Mesendoderm (in vitro differentiated cells): ENCODE data around the gene OLFM1.

Experiments
- DNase-seq: peaks from one replicate; pipeline ENCODE4 v3.0.0; 2013
- H2AK5ac ChIP-seq: 2 replicates; pipeline ENCODE4 v1.6.1; 2013; ENCODE audit warnings: low read length, inconsistent platforms
- H2BK120ac ChIP-seq: 2 replicates; pipeline ENCODE4 v1.6.1; 2013; ENCODE audit warnings: low read depth, mild to moderate bottlenecking, low read length, moderate library complexity, mixed read lengths
- H2BK15ac ChIP-seq: replicated peaks from 2 replicates; pipeline ENCODE4 v1.6.1; 2013; ENCODE audit warnings: low read depth, mild to moderate bottlenecking, moderate library complexity
- H2BK5ac ChIP-seq: 2 replicates; pipeline ENCODE4 v1.6.1; 2013; ENCODE audit warnings: low read length, inconsistent platforms
- H3K18ac ChIP-seq: 2 replicates; pipeline ENCODE4 v1.6.1; 2013; ENCODE audit warnings: mild to moderate bottlenecking, low read length, mixed read lengths
- H3K23ac ChIP-seq: one replicate; pipeline ENCODE4 v1.6.1; 2013; ENCODE audit warnings: low read length
- H3K27ac ChIP-seq: 2 replicates; pipeline ENCODE4 v1.5.1; 2013; ENCODE audit warnings: low read depth, mild to moderate bottlenecking, inconsistent platforms, low read length, moderate library complexity
- H3K27me3 ChIP-seq: 2 replicates; pipeline ENCODE4 v1.6.1; 2013; ENCODE audit warnings: low read length, control low read depth, mild to moderate bottlenecking, inconsistent platforms; ENCODE audit not compliant: insufficient read depth, poor library complexity
- H3K36me3 ChIP-seq: 2 replicates; pipeline ENCODE4 v1.6.1; 2013; ENCODE audit warnings: low read length, inconsistent platforms; ENCODE audit not compliant: control insufficient read depth, insufficient read depth
- H3K4ac ChIP-seq: one replicate; pipeline ENCODE4 v1.6.1; 2013; ENCODE audit warnings: low read depth, mild to moderate bottlenecking, low read length, moderate library complexity
- H3K4me1 ChIP-seq: 2 replicates; pipeline ENCODE4 v1.6.1; 2013; ENCODE audit warnings: low read depth, low read length, inconsistent platforms; ENCODE audit not compliant: control insufficient read depth
- H3K4me2 ChIP-seq: 2 replicates; pipeline ENCODE4 v1.6.1; 2013; ENCODE audit warnings: low read length
- H3K4me3 ChIP-seq: 2 replicates; pipeline ENCODE4 v1.5.1; 2013; ENCODE audit warnings: mild to moderate bottlenecking, low read length
- H3K56ac ChIP-seq: one replicate; pipeline ENCODE4 v1.6.1; 2013; ENCODE audit warnings: low read length
- H3K79me1 ChIP-seq: 2 replicates; pipeline ENCODE4 v1.6.1; 2013; ENCODE audit warnings: low read length, inconsistent platforms
- H3K79me2 ChIP-seq: 2 replicates; pipeline ENCODE4 v1.6.1; 2013; ENCODE audit warnings: mild to moderate bottlenecking, low read length; ENCODE audit not compliant: control insufficient read depth, insufficient read depth
- H3K9ac ChIP-seq: 2 replicates; pipeline ENCODE4 v1.6.1; 2013; ENCODE audit warnings: low read length, inconsistent platforms
- H4K5ac ChIP-seq: one replicate; pipeline ENCODE4 v1.6.1; 2013; ENCODE audit warnings: low read length
- H4K8ac ChIP-seq: one replicate; pipeline ENCODE4 v1.6.1; 2013; ENCODE audit warnings: low read depth, mild to moderate bottlenecking, control low read depth, low read length, moderate library complexity
- WGBS: extraction: QIAGEN DNeasy Blood & Tissue Kit; methylation state at CpG from one replicate; pipeline ENCODE4 v1.1.7; 2013; ENCODE audit warnings: low lambda C conversion rate, missing lambda C conversion rate; ENCODE audit not compliant: insufficient coverage; ENCODE audit errors: extremely low coverage; 5-methylcytosine and 5-hydroxymethylcytosine counted together

Gene OLFM1

DNA sequence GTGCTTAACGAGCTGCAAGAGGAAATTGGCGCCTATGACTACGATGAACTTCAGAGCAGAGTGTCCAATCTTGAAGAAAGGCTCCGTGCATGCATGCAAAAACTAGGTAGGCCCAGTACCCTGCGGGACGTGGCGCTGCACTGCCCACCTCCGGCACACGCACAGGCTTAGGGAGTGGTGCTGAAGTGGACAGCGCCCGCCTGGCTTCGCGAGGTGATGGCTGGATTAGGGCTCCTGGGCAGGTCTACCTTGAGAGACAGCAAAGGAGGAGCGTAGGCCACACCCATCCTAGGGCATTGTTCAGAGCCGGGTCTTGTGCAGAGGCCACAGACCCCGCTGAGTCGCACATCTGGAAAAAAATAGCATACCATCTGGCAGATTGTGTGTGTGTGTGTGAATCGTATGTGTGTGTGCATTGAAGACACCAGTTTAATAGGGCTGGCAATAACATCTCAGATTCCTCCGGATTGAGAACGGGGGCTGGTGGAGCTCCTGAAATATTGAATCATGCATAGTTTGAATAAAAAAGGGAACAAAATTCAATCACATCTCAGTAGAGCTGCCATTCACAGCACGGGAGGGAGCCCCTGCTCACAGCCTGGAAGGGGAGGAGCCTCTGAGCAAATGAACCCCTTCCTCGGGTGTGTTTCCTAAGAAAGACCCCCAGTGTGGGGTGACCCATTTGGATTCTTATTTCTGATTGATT, 11.1 kb downstream of the OLFM1 start:
- no peak overlapping the region for H3K9ac ChIP-seq
- no peak overlapping the region for H3K27ac ChIP-seq
- H3K4me2 ChIP-seq, result no peak overlapping the region
- no peak overlapping the region for H2BK120ac ChIP-seq
- peak; percentile 79 for DNase-seq
- H3K4me1 ChIP-seq, result peaks cover 2% of the 10 kb centered on the region
- no peak overlapping the region for H2AK5ac ChIP-seq
- no CpG with 5 or more reads among the region's 22 CpGs for WGBS
- H3K36me3 ChIP-seq, result no peaks in the 10 kb centered on the region
- no peak overlapping the region for H3K56ac ChIP-seq
- H3K79me2 ChIP-seq, result no peaks in the 10 kb centered on the region
- H2BK15ac ChIP-seq, result no peak overlapping the region
- no peak overlapping the region for H3K23ac ChIP-seq
- no peaks in the 10 kb centered on the region for H3K27me3 ChIP-seq
- no peaks in the 10 kb centered on the region for H3K79me1 ChIP-seq
- no peak overlapping the region for H3K18ac ChIP-seq
- no peak overlapping the region for H3K4me3 ChIP-seq
- H2BK5ac ChIP-seq, result no peak overlapping the region
- H4K5ac ChIP-seq, result no peak overlapping the region
- H4K8ac ChIP-seq, result no peak overlapping the region
- no peak overlapping the region for H3K4ac ChIP-seq

DNA sequence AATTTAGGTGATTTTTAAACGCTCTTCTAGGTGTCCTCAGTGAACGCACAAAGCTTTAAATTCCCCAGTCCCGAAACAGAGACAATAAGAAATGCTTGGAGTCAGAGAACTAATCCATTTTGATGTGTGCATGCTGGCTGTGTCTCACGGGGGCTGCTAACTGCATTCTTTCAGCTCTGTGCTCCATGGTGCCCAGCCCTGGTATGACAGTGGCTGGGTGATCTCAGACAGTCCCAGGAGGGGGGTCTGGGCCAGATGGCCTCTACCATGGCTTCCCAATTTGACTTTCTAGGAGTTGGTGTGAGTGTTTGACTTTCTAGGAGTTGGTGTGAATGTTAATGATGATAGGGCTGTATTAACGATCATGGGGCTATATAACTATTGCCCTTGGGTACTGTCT, 12.1 kb downstream of the OLFM1 start:
- no peak overlapping the region for H3K4me3 ChIP-seq
- no peaks in the 10 kb centered on the region for H3K36me3 ChIP-seq
- H4K5ac ChIP-seq, result no peak overlapping the region
- no CpG with 5 or more reads among the region's 5 CpGs for WGBS
- no peak overlapping the region for H3K4ac ChIP-seq
- no peak overlapping the region for H3K4me2 ChIP-seq
- H3K9ac ChIP-seq, result no peak overlapping the region
- no peaks in the 10 kb centered on the region for H3K79me1 ChIP-seq
- H2BK5ac ChIP-seq, result no peak overlapping the region
- H2AK5ac ChIP-seq, result no peak overlapping the region
- H3K56ac ChIP-seq, result no peak overlapping the region
- no peak overlapping the region for H3K23ac ChIP-seq
- H3K4me1 ChIP-seq, result peaks cover 2% of the 10 kb centered on the region
- H3K27me3 ChIP-seq, result no peaks in the 10 kb centered on the region
- no peak overlapping the region for H2BK15ac ChIP-seq
- H2BK120ac ChIP-seq, result no peak overlapping the region
- no peak overlapping the region for H3K18ac ChIP-seq
- H3K27ac ChIP-seq, result no peak overlapping the region
- DNase-seq, result no peak
- H3K79me2 ChIP-seq, result no peaks in the 10 kb centered on the region
- no peak overlapping the region for H4K8ac ChIP-seq

DNA sequence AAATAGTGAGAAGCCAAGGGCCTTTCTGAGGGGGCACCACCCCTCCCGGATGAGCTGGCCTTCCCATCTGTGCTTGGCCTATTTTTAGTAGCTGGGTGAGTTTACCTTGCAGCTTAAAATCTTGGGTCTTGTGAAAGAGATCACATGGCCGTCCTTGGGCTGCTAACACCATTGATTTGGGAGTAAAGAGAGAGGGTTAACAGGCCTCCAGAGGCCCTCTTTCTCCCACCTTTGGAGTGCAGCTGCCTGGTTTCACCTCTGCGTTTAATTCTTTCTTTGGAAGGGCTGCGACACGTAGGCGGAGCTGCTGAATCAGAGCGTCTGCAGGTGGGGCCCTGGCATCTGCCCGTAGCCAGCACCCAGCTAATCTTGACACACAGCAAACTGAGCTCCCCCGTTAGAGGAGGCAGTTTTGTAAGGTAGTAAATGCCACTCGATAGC, 12.8 kb downstream of the OLFM1 start:
- no peak overlapping the region for H2BK5ac ChIP-seq

DNA sequence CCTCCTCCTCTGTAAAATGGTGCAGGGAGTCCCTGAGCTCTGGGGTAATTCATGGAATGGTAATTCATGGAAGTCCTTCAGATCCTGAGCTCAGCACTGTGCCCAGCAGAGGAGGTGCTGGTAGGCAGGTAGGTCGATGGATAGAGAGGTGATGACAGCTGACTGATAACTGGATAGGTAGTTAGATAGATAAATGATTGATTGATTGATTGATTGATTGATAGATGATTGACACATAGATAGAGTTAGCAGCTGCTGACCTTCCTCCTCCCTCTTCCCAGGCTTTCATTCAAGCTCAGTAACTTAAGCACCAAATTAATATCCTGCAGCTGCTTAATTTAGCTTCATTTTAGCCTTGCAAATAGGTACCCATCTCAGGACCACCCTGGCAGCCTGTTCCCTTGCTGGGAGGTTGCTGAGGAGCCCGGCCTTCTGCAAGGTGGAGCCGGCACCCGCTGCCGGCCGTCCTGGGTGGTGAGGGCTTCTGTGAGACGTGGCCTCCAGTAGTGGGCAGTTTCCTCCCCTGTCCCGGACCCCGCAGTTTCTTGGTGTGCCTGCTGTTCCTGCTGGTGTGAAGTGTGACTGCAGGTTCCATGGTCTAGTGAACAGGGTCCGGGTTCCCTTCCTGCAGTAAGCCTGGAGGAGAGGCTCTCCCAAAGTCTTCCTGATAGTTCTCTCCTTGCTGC, 13.4 kb downstream of the OLFM1 start:
- H2AK5ac ChIP-seq, result no peak overlapping the region
- H3K18ac ChIP-seq, result no peak overlapping the region
- H3K4me3 ChIP-seq, result no peak overlapping the region
- no peak overlapping the region for H3K9ac ChIP-seq
- no CpG with 5 or more reads among the region's 10 CpGs for WGBS
- H4K8ac ChIP-seq, result no peak overlapping the region
- H3K27me3 ChIP-seq, result no peaks in the 10 kb centered on the region
- no peaks in the 10 kb centered on the region for H3K79me1 ChIP-seq
- H2BK5ac ChIP-seq, result no peak overlapping the region
- DNase-seq, result no peak
- no peak overlapping the region for H3K27ac ChIP-seq
- H3K23ac ChIP-seq, result no peak overlapping the region
- H2BK120ac ChIP-seq, result no peak overlapping the region
- no peaks in the 10 kb centered on the region for H3K4me1 ChIP-seq
- H3K4ac ChIP-seq, result no peak overlapping the region
- H3K36me3 ChIP-seq, result no peaks in the 10 kb centered on the region
- H3K4me2 ChIP-seq, result no peak overlapping the region
- H2BK15ac ChIP-seq, result no peak overlapping the region
- no peak overlapping the region for H4K5ac ChIP-seq
- no peak overlapping the region for H3K56ac ChIP-seq
- H3K79me2 ChIP-seq, result no peaks in the 10 kb centered on the region

More for the DNA sequence above, 12.8 kb downstream of the OLFM1 start:
- Histone ChIP-seq H3K18ac (no peak overlapping the region), H3K9ac (no peak overlapping the region), H4K8ac (no peak overlapping the region), H2AK5ac (no peak overlapping the region), H3K4me2 (no peak overlapping the region), H3K27ac (no peak overlapping the region), H3K27me3 (no peaks in the 10 kb centered on the region), H3K4me3 (no peak overlapping the region), H4K5ac (no peak overlapping the region), H3K4me1 (no peaks in the 10 kb centered on the region), H2BK120ac (no peak overlapping the region), H3K23ac (no peak overlapping the region), H3K79me1 (no peaks in the 10 kb centered on the region), H2BK15ac (no peak overlapping the region), H3K79me2 (no peaks in the 10 kb centered on the region), H3K56ac (no peak overlapping the region), H3K4ac (no peak overlapping the region), H3K36me3 (no peaks in the 10 kb centered on the region)
- no peak for DNase-seq
- WGBS, result no CpG with 5 or more reads among the region's 10 CpGs

DNA sequence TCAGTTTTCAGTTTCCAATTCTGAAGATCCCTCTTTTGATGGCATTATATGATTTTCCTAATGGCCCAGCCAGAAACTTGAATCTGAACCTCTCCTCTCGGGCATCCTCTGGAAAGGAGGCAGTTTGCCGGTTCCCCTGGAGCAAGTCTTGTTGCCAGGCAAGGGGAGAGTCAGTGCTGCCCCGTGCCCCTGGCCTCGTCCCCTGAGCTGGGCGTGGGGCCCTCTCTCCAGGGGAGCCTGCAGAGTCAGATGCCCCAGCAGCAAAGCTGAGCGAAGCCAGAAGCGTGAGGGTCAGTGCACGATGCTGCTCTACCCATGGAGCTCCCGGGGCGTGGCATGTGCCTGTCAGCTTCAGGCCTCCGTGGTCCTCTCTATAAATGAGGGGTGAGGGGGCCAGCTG, 14.0 kb downstream of the OLFM1 start:
- no CpG with 5 or more reads among the region's 11 CpGs for WGBS
- no peak overlapping the region for H3K23ac ChIP-seq
- H3K27ac ChIP-seq, result no peak overlapping the region

More for the DNA sequence above, 14.0 kb downstream of the OLFM1 start:
- no peak overlapping the region for H4K8ac ChIP-seq
- no peak overlapping the region for H2AK5ac ChIP-seq
- H2BK5ac ChIP-seq, result no peak overlapping the region
- no peak overlapping the region for H3K4me2 ChIP-seq
- no peaks in the 10 kb centered on the region for H3K36me3 ChIP-seq
- H3K27me3 ChIP-seq, result no peaks in the 10 kb centered on the region
- H3K79me1 ChIP-seq, result no peaks in the 10 kb centered on the region
- H3K79me2 ChIP-seq, result no peaks in the 10 kb centered on the region
- no peak overlapping the region for H2BK15ac ChIP-seq
- no peak overlapping the region for H3K4ac ChIP-seq
- H3K4me1 ChIP-seq, result no peaks in the 10 kb centered on the region
- no peak for DNase-seq
- H4K5ac ChIP-seq, result no peak overlapping the region
- no peak overlapping the region for H3K4me3 ChIP-seq
- H2BK120ac ChIP-seq, result no peak overlapping the region
- H3K18ac ChIP-seq, result no peak overlapping the region
- H3K56ac ChIP-seq, result no peak overlapping the region
- H3K9ac ChIP-seq, result no peak overlapping the region
